ENCODE data around the gene KLRG1. TPM values are rescaled to one million over a fixed set of nuclear protein-coding genes. Genes with fewer than 3 reads are reported as not detected.

Gene KLRG1
- total and polyA plus RNA-seq, 2 experiments from 2014 or later: 1.1 TPM; not detected in 1

DNA sequence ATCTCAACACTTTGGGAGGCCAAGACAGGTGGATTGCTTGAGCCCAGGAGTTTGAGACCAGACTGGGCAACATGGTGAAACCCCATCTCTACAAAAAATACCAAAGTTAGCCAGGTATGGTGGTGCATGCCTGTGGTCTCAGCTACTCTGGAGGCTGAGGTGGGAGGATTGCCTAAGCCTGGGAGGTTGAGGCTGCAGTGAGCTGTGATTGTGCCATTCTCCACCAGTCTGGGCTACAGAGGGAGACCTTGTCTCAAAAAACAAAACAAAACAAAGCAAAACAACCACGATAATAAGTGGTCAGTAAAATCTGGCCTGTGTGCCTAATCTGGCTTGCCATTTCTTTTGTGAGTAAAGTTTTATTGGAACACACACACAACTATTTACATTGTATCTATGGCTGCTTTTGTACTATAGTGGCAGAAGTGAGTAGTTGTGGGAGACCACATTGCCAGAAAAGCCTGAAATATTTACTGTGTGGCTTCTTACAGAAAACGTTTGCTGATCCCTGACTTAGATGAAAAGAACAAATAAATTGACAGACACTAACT, 19.4 kb upstream of the KLRG1 start:
- in situ Hi-C loops (cut with MboI): no loop called here
- peaks cover 2% of the 10 kb centered on the region for H3K9me3 ChIP-seq (ENCODE audit: low read depth)
- TF ChIP-seq EZH2 (IDR thresholded peaks at IDR 0.05; ENCODE audit: insufficient read depth, poor library complexity, severe bottlenecking) (no peak), EZH2phosphoT487 (IDR thresholded peaks at IDR 0.05; ENCODE audit: insufficient read depth, low read depth) (no peak)
- no peaks in the 10 kb centered on the region for H3F3A ChIP-seq (ENCODE audit: insufficient read depth)
- H3K27ac ChIP-seq: no peak overlapping the region
- H3K9ac ChIP-seq: no peak overlapping the region
- H2AFZ ChIP-seq: no peak overlapping the region
- no peak overlapping the region for H3K4me3 ChIP-seq
- WGBS, 2 experiments (ENCODE audit: low coverage in 1 of 2, low lambda C conversion rate in 2 of 2, missing lambda C conversion rate in 2 of 2): 22 to 34% methylated on average over 2 of the region's 2 CpGs
- H3K79me2 ChIP-seq (ENCODE audit: insufficient read depth): no peaks in the 10 kb centered on the region
- DNase-seq: no peak
- no peaks in the 10 kb centered on the region for H3K9me2 ChIP-seq (ENCODE audit: insufficient read depth)
- no peaks in the 10 kb centered on the region for H4K20me1 ChIP-seq (ENCODE audit: insufficient read depth)
- no peaks in the 10 kb centered on the region for H3K4me1 ChIP-seq (ENCODE audit: insufficient read depth)
- H3K4me2 ChIP-seq (ENCODE audit: unreplicated experiment): no peak overlapping the region
- no peaks in the 10 kb centered on the region for H3K27me3 ChIP-seq (replicated peaks; ENCODE audit: insufficient read depth)
- H3K36me3 ChIP-seq (ENCODE audit: low read depth): no peaks in the 10 kb centered on the region

- WGBS, 2 experiments (ENCODE audit: low coverage in 1 of 2, low lambda C conversion rate in 2 of 2, missing lambda C conversion rate in 2 of 2): 27 to 36% methylated on average over 1 of the region's 1 CpG
- Histone ChIP-seq H3F3A (ENCODE audit: insufficient read depth) (no peaks in the 10 kb centered on the region), H3K27me3 (replicated peaks; ENCODE audit: insufficient read depth) (no peaks in the 10 kb centered on the region), H3K79me2 (ENCODE audit: insufficient read depth) (no peaks in the 10 kb centered on the region), H3K36me3 (ENCODE audit: low read depth) (no peaks in the 10 kb centered on the region), H3K9ac (no peak overlapping the region), H3K4me2 (ENCODE audit: unreplicated experiment) (no peak overlapping the region), H3K27ac (no peak overlapping the region), H2AFZ (no peak overlapping the region), H3K4me3 (no peak overlapping the region), H3K9me3 (ENCODE audit: low read depth) (peaks cover 2% of the 10 kb centered on the region), H3K9me2 (ENCODE audit: insufficient read depth) (no peaks in the 10 kb centered on the region), H3K4me1 (ENCODE audit: insufficient read depth) (no peaks in the 10 kb centered on the region), H4K20me1 (ENCODE audit: insufficient read depth) (no peaks in the 10 kb centered on the region)
- TF ChIP-seq EZH2 (IDR thresholded peaks at IDR 0.05; ENCODE audit: insufficient read depth, poor library complexity, severe bottlenecking) (no peak), EZH2phosphoT487 (IDR thresholded peaks at IDR 0.05; ENCODE audit: insufficient read depth, low read depth) (no peak)
- no peak for DNase-seq
- in situ Hi-C loops (cut with MboI): no loop called here
These were observed 18.9 kb upstream of the KLRG1 start for GRCh38 chr12:8970432-8970831.

DNA sequence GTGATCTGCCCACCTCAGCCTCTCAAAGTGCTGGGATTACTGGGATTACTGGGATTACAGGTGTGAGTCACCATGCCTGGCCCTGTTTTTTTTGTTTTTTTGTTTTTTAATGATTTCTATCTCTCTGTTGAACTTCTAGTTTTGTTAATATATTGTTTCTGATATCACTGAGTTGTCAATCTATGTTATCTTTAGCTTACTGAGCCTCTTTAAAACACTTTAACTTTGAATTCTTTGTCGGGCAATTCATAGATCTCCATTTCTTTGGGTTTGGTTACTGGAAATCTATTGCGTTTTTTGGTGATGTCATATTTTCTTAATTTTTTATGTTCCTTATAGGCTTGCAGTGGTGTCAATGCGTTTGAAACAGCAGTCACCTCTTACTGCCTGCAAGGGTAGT, 9.2 kb upstream of the KLRG1 start:
- Histone ChIP-seq H3K4me3 (no peak overlapping the region), H3K27ac (no peak overlapping the region), H3K79me2 (ENCODE audit: insufficient read depth) (no peaks in the 10 kb centered on the region), H3F3A (ENCODE audit: insufficient read depth) (no peaks in the 10 kb centered on the region), H3K4me2 (ENCODE audit: unreplicated experiment) (no peak overlapping the region), H3K27me3 (replicated peaks; ENCODE audit: insufficient read depth) (no peaks in the 10 kb centered on the region), H3K9me3 (ENCODE audit: low read depth) (no peaks in the 10 kb centered on the region), H3K4me1 (ENCODE audit: insufficient read depth) (no peaks in the 10 kb centered on the region), H3K36me3 (ENCODE audit: low read depth) (no peaks in the 10 kb centered on the region), H2AFZ (no peak overlapping the region), H3K9me2 (ENCODE audit: insufficient read depth) (no peaks in the 10 kb centered on the region), H4K20me1 (ENCODE audit: insufficient read depth) (no peaks in the 10 kb centered on the region), H3K9ac (no peak overlapping the region)
- DNase-seq: no peak
- in situ Hi-C loops (cut with MboI): no loop called here
- TF ChIP-seq EZH2 (IDR thresholded peaks at IDR 0.05; ENCODE audit: insufficient read depth, poor library complexity, severe bottlenecking) (no peak), EZH2phosphoT487 (IDR thresholded peaks at IDR 0.05; ENCODE audit: insufficient read depth, low read depth) (no peak)
- 59 to 60% methylated on average over 3 of the region's 3 CpGs for WGBS, 2 experiments (ENCODE audit: low coverage in 1 of 2, low lambda C conversion rate in 2 of 2, missing lambda C conversion rate in 2 of 2)

- H3K36me3 ChIP-seq (ENCODE audit: low read depth): no peaks in the 10 kb centered on the region
- WGBS, 2 experiments (ENCODE audit: low coverage in 1 of 2, low lambda C conversion rate in 2 of 2, missing lambda C conversion rate in 2 of 2): 14 to 40% methylated on average over 1 of the region's 1 CpG
- H3K27ac ChIP-seq: no peak overlapping the region
- H3K9me2 ChIP-seq (ENCODE audit: insufficient read depth): no peaks in the 10 kb centered on the region
- H2AFZ ChIP-seq: no peak overlapping the region
- H3K9me3 ChIP-seq (ENCODE audit: low read depth): no peaks in the 10 kb centered on the region
- H3F3A ChIP-seq (ENCODE audit: insufficient read depth): no peaks in the 10 kb centered on the region
- no peaks in the 10 kb centered on the region for H3K27me3 ChIP-seq (replicated peaks; ENCODE audit: insufficient read depth)
- H3K79me2 ChIP-seq (ENCODE audit: insufficient read depth): no peaks in the 10 kb centered on the region
- no peaks in the 10 kb centered on the region for H4K20me1 ChIP-seq (ENCODE audit: insufficient read depth)
- H3K4me1 ChIP-seq (ENCODE audit: insufficient read depth): no peaks in the 10 kb centered on the region
- H3K4me2 ChIP-seq (ENCODE audit: unreplicated experiment): no peak overlapping the region
- no peak for TF ChIP-seq EZH2 (IDR thresholded peaks at IDR 0.05; ENCODE audit: insufficient read depth, poor library complexity, severe bottlenecking)
- no peak for TF ChIP-seq EZH2phosphoT487 (IDR thresholded peaks at IDR 0.05; ENCODE audit: insufficient read depth, low read depth)
- no peak overlapping the region for H3K4me3 ChIP-seq
- DNase-seq: no peak
- H3K9ac ChIP-seq: no peak overlapping the region
- in situ Hi-C loops (cut with MboI): no loop called here
These were observed 4.1 kb upstream of the KLRG1 start for GRCh38 chr12:8985213-8985754.

GRCh38 chr12:8987163-8987562, 2.2 kb upstream of the KLRG1 start:
- in situ Hi-C loops (cut with MboI): no loop called here
- Histone ChIP-seq H3K4me2 (ENCODE audit: unreplicated experiment) (no peak overlapping the region), H3K4me3 (no peak overlapping the region), H4K20me1 (ENCODE audit: insufficient read depth) (no peaks in the 10 kb centered on the region), H3F3A (ENCODE audit: insufficient read depth) (no peaks in the 10 kb centered on the region), H3K9ac (no peak overlapping the region), H2AFZ (no peak overlapping the region), H3K27me3 (replicated peaks; ENCODE audit: insufficient read depth) (no peaks in the 10 kb centered on the region), H3K4me1 (ENCODE audit: insufficient read depth) (no peaks in the 10 kb centered on the region), H3K79me2 (ENCODE audit: insufficient read depth) (no peaks in the 10 kb centered on the region), H3K27ac (no peak overlapping the region), H3K9me2 (ENCODE audit: insufficient read depth) (no peaks in the 10 kb centered on the region), H3K9me3 (ENCODE audit: low read depth) (no peaks in the 10 kb centered on the region), H3K36me3 (ENCODE audit: low read depth) (no peaks in the 10 kb centered on the region)
- DNase-seq: no peak
- TF ChIP-seq EZH2phosphoT487 (IDR thresholded peaks at IDR 0.05; ENCODE audit: insufficient read depth, low read depth): no peak
- TF ChIP-seq EZH2 (IDR thresholded peaks at IDR 0.05; ENCODE audit: insufficient read depth, poor library complexity, severe bottlenecking): no peak
